Caco-2 (cell line): ENCODE measurements around the gene MALAT1. TPM values are rescaled to one million over a fixed set of nuclear protein-coding genes. Genes with fewer than 3 reads are reported as not detected.

Experiments used
- BruUV-seq: library from RNA; stranded (reverse); fragments of 400-500 nt; replicated peaks from 2 replicates; lab custom pipeline; 2021; lab: Mats Ljungman, UMichigan
- CTCF ChIA-PET: fragments of 300-600 bp; sonication (Branson Sonifier 250); formaldehyde crosslinking; loops from one replicate; lab custom pipeline; 2022; ENCODE audit warnings: antibody characterized with exemption; lab: Charles Lee
- POLR2A ChIA-PET: fragments of 300-600 bp; sonication (Branson Sonifier 250); formaldehyde crosslinking; loops from one replicate; lab custom pipeline; 2022; ENCODE audit warnings: antibody characterized with exemption; lab: Charles Lee
- DNase-seq, 2 experiments: peaks; one replicate each; pipeline versions ENCODE4 v3.0.0 to v3.0.0-alpha.2; 2020 to 2022
- H3K27me3 ChIP-seq: replicated peaks from 2 replicates; pipeline ENCODE4 v1.6.0; 2011; ENCODE audit warnings: low read length; ENCODE audit not compliant: control insufficient read depth, insufficient read depth
- H3K36me3 ChIP-seq: 2 replicates; pipeline ENCODE4 v1.5.1; 2011; ENCODE audit warnings: low read length; ENCODE audit not compliant: control insufficient read depth, insufficient read depth
- H3K4me1 ChIP-seq: fragments of 250-450 bp; sonication (Bioruptor Pico); 2 replicates; pipeline ENCODE4 v1.5.1; 2020; ENCODE audit warnings: mild to moderate bottlenecking
- H3K4me3 ChIP-seq: 2 replicates; pipeline ENCODE4 v1.5.1; 2011; ENCODE audit warnings: low read depth, mild to moderate bottlenecking, control low read depth, low read length
- H3K9me3 ChIP-seq: fragments of 250-450 bp; sonication (Bioruptor Pico); 2 replicates; pipeline ENCODE4 v1.5.1; 2020; ENCODE audit warnings: mild to moderate bottlenecking, moderate library complexity
- H3K27ac Mint-ChIP-seq: one replicate; pipeline ENCODE4 v1.8.0; 2022; ENCODE audit warnings: mixed read lengths; ENCODE audit not compliant: unreplicated experiment
- H3K27me3 Mint-ChIP-seq: one replicate; pipeline ENCODE4 v1.8.0; 2022; ENCODE audit warnings: mixed read lengths; ENCODE audit not compliant: insufficient read depth, unreplicated experiment
- H3K36me3 Mint-ChIP-seq: one replicate; pipeline ENCODE4 v1.8.0; 2022; ENCODE audit warnings: mild to moderate bottlenecking, mixed read lengths; ENCODE audit not compliant: insufficient read depth, unreplicated experiment
- H3K4me1 Mint-ChIP-seq: one replicate; pipeline ENCODE4 v1.8.0; 2022; ENCODE audit warnings: low read depth, mixed read lengths; ENCODE audit not compliant: unreplicated experiment
- H3K4me3 Mint-ChIP-seq: one replicate; pipeline ENCODE4 v1.8.0; 2022; ENCODE audit warnings: mild to moderate bottlenecking, moderate library complexity, mixed read lengths; ENCODE audit not compliant: unreplicated experiment
- H3K9me3 Mint-ChIP-seq: one replicate; pipeline ENCODE4 v1.8.0; 2022; ENCODE audit warnings: mixed read lengths; ENCODE audit not compliant: unreplicated experiment
- CTCF ChIP-seq, 2 experiments: fragments of 200-600 bp in 1 of 2; IDR thresholded peaks; 1 replicate in 1 of 2; 2 replicates in 1 of 2; pipeline versions ENCODE4 v1.5.1 to v1.8.0; 2011 to 2022; ENCODE audit warnings: antibody characterized with exemption in 1 of 2, control low read depth in 1 of 2, inconsistent platforms in 1 of 2, low read depth in 1 of 2, low read length in 1 of 2, mild to moderate bottlenecking in 1 of 2, moderate library complexity in 1 of 2; ENCODE audit not compliant: insufficient read depth in 1 of 2, severe bottlenecking in 1 of 2, unreplicated experiment in 1 of 2
- intact Hi-C: fragments of 100-400 bp; cut with micrococcal nuclease; formaldehyde crosslinking; loops from one replicate; pipeline ENCODE4 v1.10.0; 2022; ENCODE audit not compliant: unreplicated experiment
- total RNA-seq: library from RNA; stranded (reverse); gene quantifications from 2 replicates; pipeline ENCODE4 v1.2.3, GENCODE V29; 2022

MALAT1 gene
- total RNA-seq, 1 experiment from 2014 or later, result 4,914 TPM

GRCh38 chr11:65547446-65548125 lies 48.7 kb downstream of the MALAT1 start:
- DNase-seq, result no peak
- Histone ChIP-seq H3K36me3 (0 out of 2 replicates have a peak, but pooled peaks cover 2% of the 10 kb centered on the region), H3K4me3 (no peak overlapping the region), H3K27me3 (no peaks in the 10 kb centered on the region), H3K4me1 (peaks cover 27% of the 10 kb centered on the region), H3K9me3 (no peaks in the 10 kb centered on the region)
- Mint-ChIP-seq H3K9me3 (no peaks in the 10 kb centered on the region), H3K27ac (no peak overlapping the region), H3K36me3 (peaks cover 42% of the 10 kb centered on the region), H3K4me1 (peaks cover 45% of the 10 kb centered on the region), H3K27me3 (no peaks in the 10 kb centered on the region), H3K4me3 (no peak overlapping the region)
- BruUV-seq, result no TSS peak
- ChIA-PET CTCF (no interaction called here), POLR2A (interaction anchor here (0.8 kb wide), 2 partner anchors 22 to 23 kb away, joined by 3 to 7 read pairs; partner anchors contain the start of genes SCYL1 and ZNRD2)
- intact Hi-C loops, result no loop called here
- no peak for TF ChIP-seq CTCF (IDR thresholded peaks at IDR 0.05; ENCODE audit: insufficient read depth in 1 of 2, low read depth in 1 of 2, low read length in 1 of 2, severe bottlenecking in 1 of 2, unreplicated experiment in 1 of 2)

- TF ChIP-seq CTCF (IDR thresholded peaks at IDR 0.05; ENCODE audit: insufficient read depth in 1 of 2, low read depth in 1 of 2, low read length in 1 of 2, severe bottlenecking in 1 of 2, unreplicated experiment in 1 of 2), result no peak
- intact Hi-C loops, result no loop called here
- no peaks in the 10 kb centered on the region for H3K27me3 ChIP-seq
- no TSS peak for BruUV-seq
- H3K27me3 Mint-ChIP-seq, result no peaks in the 10 kb centered on the region
- no peak overlapping the region for H3K4me3 Mint-ChIP-seq
- H3K27ac Mint-ChIP-seq, result no peak overlapping the region
- peaks cover 45% of the 10 kb centered on the region for H3K4me1 Mint-ChIP-seq
- H3K9me3 ChIP-seq, result no peaks in the 10 kb centered on the region
- peaks cover 37% of the 10 kb centered on the region for H3K36me3 Mint-ChIP-seq
- no peak overlapping the region for H3K4me3 ChIP-seq
- H3K36me3 ChIP-seq, result no peaks in the 10 kb centered on the region; the same call in 1 of the 2 replicates
- DNase-seq, result no peak
- POLR2A ChIA-PET, result no interaction called here
- no peaks in the 10 kb centered on the region for H3K9me3 Mint-ChIP-seq
- peaks cover 30% of the 10 kb centered on the region for H3K4me1 ChIP-seq
- CTCF ChIA-PET, result no interaction called here
Observed at GRCh38 chr11:65548395-65548794, 49.5 kb downstream of the MALAT1 start.

- Mint-ChIP-seq H3K4me1 (peaks cover 42% of the 10 kb centered on the region), H3K27ac (no peak overlapping the region), H3K27me3 (no peaks in the 10 kb centered on the region), H3K4me3 (no peak overlapping the region), H3K36me3 (peaks cover 35% of the 10 kb centered on the region), H3K9me3 (no peaks in the 10 kb centered on the region)
- no peak for DNase-seq
- no peak overlapping the region for H3K4me3 ChIP-seq
- no peaks in the 10 kb centered on the region; the same call in 1 of the 2 replicates for H3K36me3 ChIP-seq
- peaks cover 30% of the 10 kb centered on the region for H3K4me1 ChIP-seq
- intact Hi-C loops, result no loop called here
- CTCF ChIA-PET, result interaction anchor here (0.7 kb wide), 1 partner anchor 46 kb away, joined by 3 read pairs; no protein-coding TSS in a partner anchor
- TF ChIP-seq CTCF (IDR thresholded peaks at IDR 0.05; ENCODE audit: insufficient read depth in 1 of 2, low read depth in 1 of 2, low read length in 1 of 2, severe bottlenecking in 1 of 2, unreplicated experiment in 1 of 2), result no peak
- POLR2A ChIA-PET, result no interaction called here
- no TSS peak for BruUV-seq
- H3K9me3 ChIP-seq, result no peaks in the 10 kb centered on the region
- H3K27me3 ChIP-seq, result no peaks in the 10 kb centered on the region
Observed at GRCh38 chr11:65549096-65549495, 50.3 kb downstream of the MALAT1 start.
